Ovary (tissue), 9 donors: Measurements from ENCODE around the gene PLCH2. TPM values are rescaled to one million over a fixed set of nuclear protein-coding genes. Genes with fewer than 3 reads are reported as not detected.

Experiments
- DNase-seq, 5 donors: peaks; one replicate each; pipeline ENCODE4 v3.0.0-alpha.2; 2019 to 2020
- H3K27ac ChIP-seq, 2 donors: fragments of 200-600 bp; one replicate each; pipeline versions ENCODE4 v1.5.1 to v1.8.0; 2019 to 2022
- H3K27me3 ChIP-seq: fragments of 200-600 bp; one replicate; pipeline ENCODE4 v1.8.0; 2022
- H3K36me3 ChIP-seq: fragments of 200-600 bp; sonication (generic); one replicate; pipeline ENCODE4 v1.5.1; 2019
- H3K4me1 ChIP-seq: one replicate; pipeline ENCODE4 v1.8.1; 2013; ENCODE audit warnings: mild to moderate bottlenecking, moderate library complexity; ENCODE audit not compliant: insufficient read depth
- H3K4me3 ChIP-seq: fragments of 200-600 bp; sonication (generic); one replicate; pipeline ENCODE4 v1.5.1; 2017
- H3K9me3 ChIP-seq, 2 donors: fragments of 200-600 bp in 1 of 2; sonication (generic) in 1 of 2; one replicate each; pipeline versions ENCODE4 v1.5.1 to v1.8.1; 2013 to 2019; ENCODE audit warnings: mild to moderate bottlenecking in 1 of 2, moderate library complexity in 1 of 2
- CTCF ChIP-seq, 3 donors: fragments of 450-650 bp in 2 of 3; fragments of 200-600 bp in 1 of 3; IDR thresholded peaks; one replicate each; pipeline versions ENCODE4 v1.5.1 to v1.8.0; 2016 to 2022; ENCODE audit warnings: antibody characterized with exemption in 3 of 3, mild to moderate bottlenecking in 1 of 3
- EP300 ChIP-seq: sonication (generic); formaldehyde crosslinking; IDR thresholded peaks from one replicate; pipeline ENCODE4 v1.6.1; 2017; ENCODE audit warnings: antibody characterized with exemption
- POLR2A ChIP-seq: fragments of 450-650 bp; IDR thresholded peaks from one replicate; pipeline ENCODE4 v1.6.1; 2017; ENCODE audit warnings: antibody characterized with exemption, mild to moderate bottlenecking, moderate library complexity
- WGBS, 3 donors: extraction: QIAGEN DNeasy Blood & Tissue Kit in 1 of 3; methylation state at CpG; one replicate each; pipeline versions ENCODE4 v1.1.5 to v1.1.7; 2013 to 2017; 5-methylcytosine and 5-hydroxymethylcytosine counted together
- intact Hi-C, 4 donors: fragments of 100-400 bp; cut with DNase I; formaldehyde crosslinking; loops; one replicate each; pipeline versions ENCODE4 v1.11.0 to v1.15.1; 2022 to 2023
- polyA plus RNA-seq, 2 donors: library from polyadenylated mRNA; stranded (reverse); fragments of 200-250 nt in 1 of 2; fragments of 350-450 nt in 1 of 2; fragmentation: Illumina TruSeq in 1 of 2; extraction: RNeasy Lipid Tissue Mini Kit (QIAGEN cat#74804) in 1 of 2; gene quantifications; one replicate each; pipeline ENCODE4 v1.2.3, GENCODE V29; 2013 to 2014
- total RNA-seq, 7 donors: library from RNA; depleted of rRNA in 2 of 7; stranded (reverse); fragments of >200 nt in 2 of 7; fragmentation: NEBNext Ultra II Directional in 3 of 7; extraction: Animal tissue kit (Norgen Biotek cat#: 25700) in 3 of 7; gene quantifications; one replicate each; pipeline versions ENCODE4 v1.1.0 to v1.2.4, GENCODE V29; 2016 to 2023
- donor health status: DM: no; HTN: no; CAD: no; lungs with moderate emphysema.
- donor health status: DM: no; HTN: no; CAD: no.
- donor health status: Bipolar disorder and iron deficiency.
- donor health status: DM: yes; HTN: yes; CAD: no.
- donor health status: DM: no; HTN: no; CAD: no.
- donor health status: DM: yes; HTN: yes; CAD: no.

Gene PLCH2
- total and polyA plus RNA-seq, 9 donors = 0.05 to 0.84 (median 0.34) TPM; not detected in 1

- no peak for DNase-seq
- Histone ChIP-seq H3K27ac (no peak overlapping the region), H3K4me3 (no peak overlapping the region), H3K36me3 (no peaks in the 10 kb centered on the region), H3K9me3 (no peaks in the 10 kb centered on the region), H3K27me3 (no peaks in the 10 kb centered on the region), H3K4me1 (no peaks in the 10 kb centered on the region)
- intact Hi-C loops = no loop called here
- TF ChIP-seq EP300 = no peak
- 6 to 10% (median 6%) methylated on average over 12 to 13 of the region's 13 CpGs for WGBS, 3 donors
Measured at GRCh38 chr1:2446394-2446793, 29.7 kb upstream of the PLCH2 start.

- WGBS, 3 donors = 25 to 46% (median 25%) methylated on average over 9 of the region's 9 CpGs
Measured at GRCh38 chr1:2446861-2447260, 29.2 kb upstream of the PLCH2 start.

GRCh38 chr1:2447276-2448097, 28.6 kb upstream of the PLCH2 start:
- no peak overlapping the region for H3K4me3 ChIP-seq
- 43 to 54% (median 44%) methylated on average over 20 to 23 of the region's 23 CpGs for WGBS, 3 donors
- no peak overlapping the region for H3K27ac ChIP-seq
- no peak for DNase-seq
- H3K9me3 ChIP-seq = no peaks in the 10 kb centered on the region
- H3K27me3 ChIP-seq = no peaks in the 10 kb centered on the region
- no peaks in the 10 kb centered on the region for H3K36me3 ChIP-seq
- no peaks in the 10 kb centered on the region for H3K4me1 ChIP-seq
- intact Hi-C loops = no loop called here
- TF ChIP-seq POLR2A = no peak
- no peak for TF ChIP-seq EP300
- no peak for TF ChIP-seq CTCF (IDR thresholded peaks at IDR 0.05)

More at GRCh38 chr1:2446861-2447260, 29.2 kb upstream of the PLCH2 start:
- Histone ChIP-seq H3K4me3 (no peak overlapping the region), H3K9me3 (no peaks in the 10 kb centered on the region), H3K4me1 (no peaks in the 10 kb centered on the region), H3K27me3 (no peaks in the 10 kb centered on the region), H3K36me3 (no peaks in the 10 kb centered on the region), H3K27ac (no peak overlapping the region)
- intact Hi-C loops = no loop called here
- no peak for TF ChIP-seq EP300
- TF ChIP-seq CTCF (IDR thresholded peaks at IDR 0.05) = no peak
- TF ChIP-seq POLR2A = no peak
- no peak for DNase-seq

GRCh38 chr1:2448098-2448445, 28.0 kb upstream of the PLCH2 start:
- no peaks in the 10 kb centered on the region for H3K36me3 ChIP-seq
- intact Hi-C loops = no loop called here
- DNase-seq = no peak
- H3K9me3 ChIP-seq = no peaks in the 10 kb centered on the region
- TF ChIP-seq CTCF (IDR thresholded peaks at IDR 0.05) (no peak), POLR2A (no peak), EP300 (no peak)
- no peaks in the 10 kb centered on the region for H3K4me1 ChIP-seq
- H3K4me3 ChIP-seq = no peak overlapping the region
- H3K27me3 ChIP-seq = no peaks in the 10 kb centered on the region
- no peak overlapping the region for H3K27ac ChIP-seq
- 51 to 69% (median 67%) methylated on average over 14 to 18 of the region's 18 CpGs for WGBS, 3 donors
